Sigmoid colon (tissue), 7 donors: ENCODE results near the gene CARS1. TPM values are rescaled to one million over a fixed set of nuclear protein-coding genes. Genes with fewer than 3 reads are reported as not detected.

Experiments
- DNase-seq: peaks from one replicate; pipeline ENCODE4 v3.0.0-alpha.2; 2019
- H3K27ac ChIP-seq, 4 donors: fragments of 200-600 bp; sonication (generic); one replicate each; pipeline ENCODE4 v1.5.1; 2016 to 2019; ENCODE audit warnings: mild to moderate bottlenecking in 1 of 4
- H3K27me3 ChIP-seq, 3 donors: fragments of 200-600 bp; sonication (generic); one replicate each; pipeline ENCODE4 v1.5.1; 2019; ENCODE audit warnings: mild to moderate bottlenecking in 1 of 3
- H3K36me3 ChIP-seq, 4 donors: fragments of 200-600 bp; sonication (generic); one replicate each; pipeline ENCODE4 v1.5.1; 2016 to 2019
- H3K4me1 ChIP-seq, 4 donors: fragments of 200-600 bp; sonication (generic); one replicate each; pipeline ENCODE4 v1.5.1; 2017 to 2019
- H3K4me3 ChIP-seq, 4 donors: fragments of 200-600 bp; sonication (generic); one replicate each; pipeline ENCODE4 v1.5.1; 2017 to 2019; ENCODE audit warnings: mild to moderate bottlenecking in 2 of 4, moderate library complexity in 1 of 4
- H3K9me3 ChIP-seq, 4 donors: fragments of 200-600 bp in 3 of 4; sonication (generic) in 3 of 4; one replicate each; pipeline versions ENCODE4 v1.5.1 to v1.6.1; 2013 to 2019
- CTCF ChIP-seq, 4 experiments: fragments of 450-650 bp in 3 of 4; fragments of 200-600 bp in 1 of 4; IDR thresholded peaks; one replicate each; pipeline ENCODE4 v1.5.1; 2016 to 2019; ENCODE audit warnings: antibody characterized with exemption in 4 of 4, mild to moderate bottlenecking in 3 of 4, moderate library complexity in 2 of 4
- EP300 ChIP-seq, 4 donors: sonication (generic); formaldehyde crosslinking; IDR thresholded peaks; one replicate each; pipeline ENCODE4 v1.6.1; 2017; ENCODE audit warnings: antibody characterized with exemption in 4 of 4
- POLR2A ChIP-seq, 2 donors: fragments of 450-650 bp; IDR thresholded peaks; one replicate each; pipeline ENCODE4 v1.6.1; 2016; ENCODE audit warnings: antibody characterized with exemption in 2 of 2, mild to moderate bottlenecking in 2 of 2, moderate library complexity in 2 of 2
- POLR2AphosphoS5 ChIP-seq, 4 donors: sonication (generic); formaldehyde crosslinking; IDR thresholded peaks; one replicate each; pipeline ENCODE4 v1.6.1; 2017; ENCODE audit warnings: antibody characterized with exemption in 4 of 4
- WGBS, 2 donors: extraction: QIAGEN DNeasy Blood & Tissue Kit; methylation state at CpG; one replicate each; pipeline ENCODE4 v1.1.7; 2013; 5-methylcytosine and 5-hydroxymethylcytosine counted together
- intact Hi-C: fragments of 100-400 bp; cut with DNase I; formaldehyde crosslinking; loops from one replicate; pipeline ENCODE4 v1.15.1; 2023
- polyA plus RNA-seq, 3 donors: library from polyadenylated mRNA; stranded (reverse); fragments of 200-250 nt; gene quantifications; one replicate each; pipeline ENCODE4 v1.2.3, GENCODE V29; 2013
- total RNA-seq, 4 donors: library from RNA; depleted of rRNA; stranded (reverse); fragments of >200 nt; gene quantifications; one replicate each; pipeline ENCODE4 v1.1.0, GENCODE V29; 2016
- donor health status: healthy with polysubstance abuse.
- donor health status: Bipolar disorder and iron deficiency.
- donor health status: healthy.

The CARS1 gene
- total and polyA plus RNA-seq, 7 donors: 21.0 to 57.1 (median 35.9) TPM

GRCh38 chr11:2991452-2992233 is 65.6 kb downstream of the CARS1 start:
- Histone ChIP-seq H3K9me3 (no peaks in the 10 kb centered on the region), H3K36me3 (no peaks in the 10 kb centered on the region), H3K27ac (peak overlapping the region; percentile 92 to 98 (median 95)), H3K4me1 (peaks cover 0 to 53% (median 47%) of the 10 kb centered on the region in 4 donors), H3K27me3 (no peaks in the 10 kb centered on the region), H3K4me3 (peak overlapping the region; percentile 79 to 95 (median 90))
- no peak for DNase-seq
- WGBS, 2 donors: 1% methylated on average over 79 of the region's 79 CpGs
- no peak for TF ChIP-seq CTCF (IDR thresholded peaks at IDR 0.05)
- peak in 1 of 4 donors; percentile 10 for TF ChIP-seq POLR2AphosphoS5 (IDR thresholded peaks at IDR 0.05)
- no peak for TF ChIP-seq EP300 (IDR thresholded peaks at IDR 0.05)
- TF ChIP-seq POLR2A (IDR thresholded peaks at IDR 0.05): no peak
- intact Hi-C loops: loop anchor here (5.0 kb wide), 1 partner anchor 66 kb away; the partner anchor contains the start of gene CARS1

DNA sequence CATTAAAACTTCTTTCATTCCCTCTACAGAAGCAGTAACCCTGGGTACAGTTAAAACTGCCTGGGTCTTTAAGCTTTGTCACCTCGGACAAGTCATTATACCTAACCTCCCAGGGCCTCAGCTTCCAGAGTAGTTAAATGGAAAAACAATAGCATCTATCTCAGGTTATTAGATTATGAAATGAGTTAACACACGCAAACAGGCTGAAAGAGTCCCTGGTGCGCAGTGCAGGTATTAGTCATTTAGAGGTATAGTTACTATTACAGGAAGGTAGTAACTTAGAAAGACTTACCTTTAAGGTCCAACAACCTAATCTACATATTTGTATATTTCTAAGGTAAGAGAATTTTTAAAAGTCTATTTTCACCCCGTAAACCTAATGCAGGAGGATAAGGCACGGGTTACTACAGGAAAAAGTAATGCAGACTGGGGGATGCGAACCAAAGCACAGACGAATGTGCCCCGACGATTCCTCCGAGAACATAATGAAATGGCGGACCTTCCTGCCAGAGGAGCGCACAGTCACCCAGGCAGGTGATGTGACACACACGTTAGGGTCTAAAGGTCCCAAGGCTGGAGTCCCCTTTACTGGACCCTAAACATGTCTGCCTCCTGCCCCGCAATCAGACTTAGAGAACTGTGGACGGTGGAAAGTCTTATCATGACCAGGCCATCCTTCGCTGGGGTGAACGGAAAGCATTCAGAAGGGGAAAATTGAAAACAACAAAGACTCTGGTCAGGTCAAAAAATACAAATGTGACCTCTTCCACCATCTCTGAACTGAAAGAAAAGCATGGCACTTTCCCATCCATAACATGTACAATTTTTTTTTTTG is 66.4 kb downstream of the CARS1 start:
- Histone ChIP-seq H3K36me3 (no peaks in the 10 kb centered on the region), H3K4me1 (peaks cover 0 to 53% (median 48%) of the 10 kb centered on the region in 4 donors), H3K4me3 (peak overlapping the region; percentile 79 to 95 (median 90)), H3K27ac (peak overlapping the region; percentile 92 to 98 (median 95)), H3K27me3 (no peaks in the 10 kb centered on the region), H3K9me3 (no peaks in the 10 kb centered on the region)
- DNase-seq: no peak
- TF ChIP-seq EP300 (IDR thresholded peaks at IDR 0.05) (no peak), POLR2AphosphoS5 (IDR thresholded peaks at IDR 0.05) (no peak), POLR2A (IDR thresholded peaks at IDR 0.05) (no peak), CTCF (IDR thresholded peaks at IDR 0.05) (no peak)
- intact Hi-C loops: loop anchor here (5.0 kb wide), 1 partner anchor 66 kb away; the partner anchor contains the start of gene CARS1
- 0 to 2% methylated on average over 17 of the region's 17 CpGs for WGBS, 2 donors

DNA sequence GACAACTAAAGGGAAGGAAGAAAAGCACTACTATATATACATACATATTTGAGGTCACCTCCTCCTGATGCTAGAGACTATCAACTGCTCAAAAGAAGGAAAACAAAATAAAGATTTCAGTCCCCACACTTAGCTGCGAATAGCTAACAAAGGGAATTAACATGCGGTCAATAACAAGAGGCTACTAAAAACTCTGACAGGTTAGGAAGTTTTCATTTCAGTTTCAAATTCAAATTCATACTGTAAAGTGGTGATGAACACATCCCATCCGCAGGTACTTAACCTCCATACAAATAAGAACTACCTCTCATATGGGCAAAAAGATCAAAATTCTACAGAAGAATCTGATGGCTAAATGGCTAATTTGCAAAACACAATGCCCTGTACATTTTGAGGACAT is 67.7 kb downstream of the CARS1 start:
- Histone ChIP-seq H3K27ac (peak overlapping the region; percentile 6 to 96 (median 50)), H3K27me3 (no peaks in the 10 kb centered on the region), H3K9me3 (no peaks in the 10 kb centered on the region), H3K36me3 (no peaks in the 10 kb centered on the region), H3K4me3 (peak overlapping the region in 1 of 4 donors; percentile 79), H3K4me1 (peaks cover 0 to 60% (median 49%) of the 10 kb centered on the region in 4 donors)
- intact Hi-C loops: no loop called here
- DNase-seq: no peak
- WGBS, 2 donors: 5 to 15% methylated on average over 3 of the region's 3 CpGs
- TF ChIP-seq POLR2AphosphoS5 (IDR thresholded peaks at IDR 0.05) (no peak), CTCF (IDR thresholded peaks at IDR 0.05) (no peak), POLR2A (IDR thresholded peaks at IDR 0.05) (no peak), EP300 (IDR thresholded peaks at IDR 0.05) (no peak)

DNA sequence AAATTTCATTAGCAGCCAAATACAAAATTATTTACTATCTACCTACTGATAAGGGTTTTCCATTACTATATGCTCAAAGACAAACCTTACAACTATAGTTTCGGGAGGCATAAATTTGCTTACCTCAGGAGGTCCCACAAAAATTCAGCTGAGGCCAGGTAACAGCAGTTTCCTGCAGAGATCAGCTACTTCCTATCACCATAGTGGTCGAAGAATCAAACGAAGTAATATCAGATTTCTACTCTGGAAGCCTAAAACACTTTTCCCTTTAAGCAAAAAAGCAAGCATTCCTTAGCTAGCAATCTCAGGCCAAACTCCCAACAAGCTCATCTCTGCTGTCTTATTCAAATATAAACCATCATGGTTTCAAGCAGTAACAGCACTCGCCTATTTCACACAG is 68.2 kb downstream of the CARS1 start:
- H3K27ac ChIP-seq: peak overlapping the region; percentile 6 to 96 (median 50)
- DNase-seq: no peak
- TF ChIP-seq EP300 (IDR thresholded peaks at IDR 0.05): no peak
- no peak for TF ChIP-seq CTCF (IDR thresholded peaks at IDR 0.05)
- TF ChIP-seq POLR2A (IDR thresholded peaks at IDR 0.05): no peak
- TF ChIP-seq POLR2AphosphoS5 (IDR thresholded peaks at IDR 0.05): no peak
- peaks cover 0 to 60% (median 49%) of the 10 kb centered on the region in 4 donors for H3K4me1 ChIP-seq
- no peaks in the 10 kb centered on the region for H3K36me3 ChIP-seq
- no peaks in the 10 kb centered on the region for H3K9me3 ChIP-seq
- H3K4me3 ChIP-seq: no peak overlapping the region
- 9 to 13% methylated on average over 4 of the region's 4 CpGs for WGBS, 2 donors
- intact Hi-C loops: no loop called here
- no peaks in the 10 kb centered on the region for H3K27me3 ChIP-seq
